TTC549 (cell line): ENCODE data around the gene IRF2BP1.

ENCODE experiments used
- FAIRE-seq: peaks from 2 replicates; lab custom pipeline; 2012; peaks lifted over from hg19 to GRCh38; lab: Jason Lieb, UNC

The IRF2BP1 gene, protein sequence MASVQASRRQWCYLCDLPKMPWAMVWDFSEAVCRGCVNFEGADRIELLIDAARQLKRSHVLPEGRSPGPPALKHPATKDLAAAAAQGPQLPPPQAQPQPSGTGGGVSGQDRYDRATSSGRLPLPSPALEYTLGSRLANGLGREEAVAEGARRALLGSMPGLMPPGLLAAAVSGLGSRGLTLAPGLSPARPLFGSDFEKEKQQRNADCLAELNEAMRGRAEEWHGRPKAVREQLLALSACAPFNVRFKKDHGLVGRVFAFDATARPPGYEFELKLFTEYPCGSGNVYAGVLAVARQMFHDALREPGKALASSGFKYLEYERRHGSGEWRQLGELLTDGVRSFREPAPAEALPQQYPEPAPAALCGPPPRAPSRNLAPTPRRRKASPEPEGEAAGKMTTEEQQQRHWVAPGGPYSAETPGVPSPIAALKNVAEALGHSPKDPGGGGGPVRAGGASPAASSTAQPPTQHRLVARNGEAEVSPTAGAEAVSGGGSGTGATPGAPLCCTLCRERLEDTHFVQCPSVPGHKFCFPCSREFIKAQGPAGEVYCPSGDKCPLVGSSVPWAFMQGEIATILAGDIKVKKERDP

DNA sequence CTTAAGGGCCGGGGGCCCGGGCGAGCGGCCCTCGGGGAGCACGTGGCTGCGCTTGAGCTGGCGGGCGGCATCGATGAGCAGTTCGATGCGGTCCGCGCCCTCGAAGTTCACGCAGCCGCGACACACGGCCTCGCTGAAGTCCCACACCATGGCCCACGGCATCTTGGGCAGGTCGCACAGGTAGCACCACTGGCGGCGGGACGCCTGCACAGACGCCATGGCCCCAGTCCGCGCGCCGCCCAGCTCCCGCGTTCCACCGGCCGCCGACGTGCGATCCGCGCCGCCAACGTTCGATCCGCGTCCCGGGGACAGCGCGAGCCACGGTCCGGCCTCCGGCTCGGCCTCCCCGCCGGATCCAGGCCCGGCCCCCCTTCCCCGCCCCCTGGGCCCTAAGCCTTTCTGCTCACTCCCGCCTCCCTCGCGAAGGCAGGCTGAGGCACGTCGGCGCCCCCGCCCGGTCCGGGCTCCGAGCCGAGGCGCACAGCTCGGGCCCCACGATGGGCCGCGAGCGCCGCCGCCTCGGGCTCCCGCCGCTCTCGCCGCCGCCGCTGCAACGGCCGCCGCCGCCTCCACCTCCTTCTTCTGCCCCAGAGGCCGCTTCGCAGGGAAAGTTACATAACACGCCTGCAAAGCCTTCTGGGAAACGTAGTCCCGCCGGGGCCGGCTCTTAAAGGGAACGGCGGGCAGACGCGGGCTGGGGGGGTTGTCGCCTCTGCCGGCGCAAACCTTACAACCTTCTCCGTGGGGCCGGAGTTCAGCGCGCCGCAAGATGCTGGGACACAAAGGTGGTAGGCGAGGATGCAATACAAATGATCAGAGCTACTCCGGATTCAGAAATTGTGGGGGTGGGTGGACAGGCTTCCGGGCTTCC, at the start of gene IRF2BP1:
Gene IRF2BP1, minus strand, starts transcription at position 586 of the 871 bp plus-strand sequence. Its CDS starts 367 bp downstream, at position 219.
- FAIRE-seq = no peak

DNA sequence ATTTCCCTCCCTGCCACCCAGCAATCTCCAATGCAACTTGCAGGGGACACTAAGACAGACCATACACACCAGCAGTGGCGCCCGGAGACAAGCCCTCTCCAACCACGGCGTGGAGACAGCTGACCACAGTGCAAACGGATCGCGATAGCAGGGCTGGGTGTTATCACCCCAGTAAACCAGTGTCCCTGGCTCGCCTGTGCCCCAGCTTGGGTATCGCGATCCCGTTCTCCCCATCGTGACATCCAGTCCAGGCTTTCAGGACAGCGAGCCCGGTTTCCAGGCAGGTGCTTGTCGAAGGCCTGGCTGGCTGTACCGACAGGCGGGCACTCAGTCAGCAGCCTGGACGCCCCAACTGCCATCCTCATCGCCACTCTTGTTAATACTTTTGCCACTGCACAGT, 49.3 kb upstream of the IRF2BP1 start:
- no peak for FAIRE-seq

DNA sequence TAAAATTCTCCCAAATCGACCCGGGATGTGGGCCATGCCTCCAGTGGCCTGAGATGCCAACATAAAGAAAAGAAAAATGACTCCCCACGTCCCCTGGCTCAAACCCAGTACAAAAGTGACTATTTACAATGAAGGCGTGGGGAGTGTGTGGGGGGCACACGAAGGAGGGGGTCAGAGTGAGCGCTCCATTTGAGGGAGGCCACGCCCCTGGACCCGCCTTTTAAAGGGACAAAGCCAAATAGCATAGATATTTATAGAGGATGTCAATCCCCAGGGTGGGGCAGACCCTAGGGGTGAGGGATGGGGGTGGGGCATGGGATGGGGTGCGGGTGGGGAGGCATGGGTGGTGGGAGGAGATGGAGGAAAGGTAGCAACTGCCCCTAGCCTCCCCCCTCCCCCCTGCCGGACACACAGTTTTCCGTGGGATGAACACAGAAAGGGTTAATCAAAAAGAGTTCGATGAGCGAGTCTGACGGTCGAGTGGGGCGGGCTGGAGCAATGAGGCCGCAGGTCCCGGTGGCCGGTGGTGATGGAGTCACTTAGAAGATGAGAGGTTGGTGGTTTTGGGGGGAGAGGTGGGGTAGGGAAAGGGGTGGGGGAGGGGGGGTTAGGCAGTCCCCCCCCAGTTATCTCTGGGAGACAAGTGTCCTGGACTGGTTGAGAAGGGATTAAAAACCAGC, 48.8 kb upstream of the IRF2BP1 start:
- FAIRE-seq = no peak

DNA sequence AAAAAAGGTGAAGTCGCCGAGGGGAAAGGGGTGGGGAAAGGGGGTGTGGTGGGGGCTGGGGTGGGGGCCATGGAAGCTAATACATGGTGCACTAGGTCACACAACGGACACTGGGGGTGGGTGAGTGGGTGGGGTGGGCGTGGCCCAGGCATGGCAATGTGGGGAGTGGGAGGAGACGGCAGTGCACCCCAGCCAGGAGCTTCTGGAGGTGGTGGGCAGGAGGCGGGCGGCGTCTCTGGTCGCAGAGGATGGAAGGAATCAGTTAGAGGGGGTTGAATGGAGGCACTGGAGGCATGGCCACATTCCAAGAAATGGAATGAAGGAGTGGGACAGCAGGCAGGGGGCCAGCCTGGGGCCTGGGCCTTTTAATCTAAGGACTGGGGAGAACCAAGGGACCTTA, 47.8 kb upstream of the IRF2BP1 start:
- no peak for FAIRE-seq

DNA sequence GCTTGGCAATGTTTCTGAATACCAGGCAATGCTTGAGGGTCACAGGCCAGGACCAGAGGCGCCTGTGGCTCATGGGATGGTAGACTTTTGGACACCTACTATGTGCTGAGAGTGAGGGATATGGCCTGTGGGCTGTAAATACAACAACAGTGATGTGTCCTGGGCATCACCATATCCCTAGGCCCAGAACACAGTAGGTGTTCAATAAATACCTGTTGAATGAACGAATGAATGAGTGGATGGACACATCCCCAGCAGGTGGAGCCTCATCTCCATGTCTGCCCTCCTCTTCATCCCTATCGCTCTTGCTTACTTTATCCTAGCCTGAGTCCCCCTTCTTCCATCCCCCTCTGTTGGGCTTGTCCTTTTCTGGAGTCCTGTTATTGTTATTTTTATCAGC, 45.1 kb upstream of the IRF2BP1 start:
- no peak for FAIRE-seq

DNA sequence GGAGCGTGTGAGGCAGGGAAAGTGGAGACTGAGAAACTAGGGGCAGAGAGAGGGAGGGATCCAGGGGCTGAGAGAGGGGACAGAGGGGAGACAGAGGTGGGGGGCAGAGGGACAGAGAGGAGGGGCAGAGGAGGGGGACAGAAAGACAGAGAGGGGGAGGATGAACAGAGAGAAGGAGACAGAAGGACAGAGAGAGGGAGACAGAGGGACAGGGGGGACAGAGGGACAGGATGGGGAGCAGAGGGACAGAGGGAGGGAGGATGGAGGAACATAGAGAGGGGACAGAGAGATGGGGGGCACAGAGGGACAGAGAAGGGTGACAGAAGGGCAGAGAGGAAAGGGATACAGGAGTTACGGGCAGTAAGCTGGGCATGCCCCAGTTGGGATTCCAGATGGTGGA, 43.3 kb upstream of the IRF2BP1 start:
- no peak for FAIRE-seq

DNA sequence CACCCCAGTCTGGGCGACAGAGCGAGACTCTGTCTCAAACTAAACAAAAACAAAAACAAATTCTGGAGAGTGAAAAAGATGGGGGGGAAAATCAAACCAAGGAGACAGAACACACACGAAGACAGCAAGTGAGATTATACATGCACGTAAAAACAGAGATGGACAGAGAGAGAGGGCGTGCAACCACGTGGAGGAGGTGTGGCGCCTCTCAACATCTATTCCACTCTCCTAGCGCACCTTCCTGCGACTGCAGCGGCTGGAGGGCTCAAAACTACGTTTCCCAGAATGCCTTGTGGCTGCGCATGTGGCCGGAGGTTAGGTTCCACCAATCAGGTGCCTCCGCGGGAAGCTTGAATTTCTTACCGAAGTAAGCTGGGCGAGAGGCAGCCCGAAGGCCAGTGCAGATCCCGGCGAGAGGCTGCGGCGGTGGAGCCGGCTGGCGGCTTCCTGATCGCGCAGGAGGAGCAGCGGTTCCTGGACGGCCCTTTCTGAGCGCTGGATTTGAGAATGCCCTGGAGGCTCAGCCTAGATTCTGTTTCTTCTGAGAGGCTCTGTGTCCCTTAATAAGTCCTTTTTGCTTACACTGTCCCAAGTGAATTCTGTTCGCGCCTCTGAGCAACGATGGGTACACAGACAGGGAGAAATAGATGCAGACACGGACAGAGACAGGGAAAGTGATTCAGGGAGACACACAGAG, 41.8 kb upstream of the IRF2BP1 start:
- peak; percentile 39 for FAIRE-seq

DNA sequence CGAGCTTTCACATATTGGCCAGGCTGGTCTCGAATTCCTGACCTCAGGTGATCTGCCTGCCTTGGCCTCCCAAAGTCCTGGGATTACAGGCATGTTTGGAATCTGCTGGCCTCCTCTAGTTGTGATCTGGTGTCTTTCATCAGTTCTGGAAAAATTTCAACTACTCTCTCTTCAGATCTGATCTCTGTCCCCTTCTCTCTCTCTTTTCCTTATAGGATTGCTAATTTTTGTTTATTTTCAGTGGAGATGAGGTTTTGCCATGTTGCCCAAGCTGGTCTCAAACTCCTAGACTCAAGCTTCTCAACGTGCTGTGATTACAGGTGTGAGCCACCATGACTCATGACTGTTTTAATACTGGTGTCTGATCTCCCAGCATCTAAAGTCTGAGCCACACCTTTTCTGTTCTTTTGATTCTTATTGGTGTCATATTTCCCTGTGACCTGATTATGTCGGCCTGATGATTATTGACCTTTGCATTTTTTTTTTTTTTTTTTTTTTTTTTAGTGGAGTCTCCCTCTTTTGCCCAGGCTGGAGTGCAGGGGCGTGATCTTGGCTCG, 39.0 kb upstream of the IRF2BP1 start:
- FAIRE-seq = no peak

DNA sequence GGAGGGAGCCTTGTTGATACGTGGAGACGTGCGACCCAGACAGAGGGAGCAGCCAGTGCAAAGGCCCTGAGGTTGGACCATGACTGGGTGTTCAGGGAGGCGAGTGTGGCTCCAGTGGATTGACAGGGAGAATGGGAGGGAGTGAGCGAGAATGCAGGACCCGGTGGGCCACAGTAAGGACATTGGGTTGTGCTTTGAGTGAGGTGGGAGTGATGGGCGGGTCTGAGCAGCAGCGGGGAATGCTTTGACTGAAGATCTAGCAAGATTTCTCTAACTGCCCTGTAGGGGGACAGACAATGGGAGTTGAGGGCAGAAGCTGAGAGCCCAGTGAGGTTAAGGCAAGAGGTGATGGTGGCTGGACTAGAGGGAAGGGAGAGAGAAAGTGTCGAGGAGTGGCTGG, 36.3 kb upstream of the IRF2BP1 start:
- no peak for FAIRE-seq

DNA sequence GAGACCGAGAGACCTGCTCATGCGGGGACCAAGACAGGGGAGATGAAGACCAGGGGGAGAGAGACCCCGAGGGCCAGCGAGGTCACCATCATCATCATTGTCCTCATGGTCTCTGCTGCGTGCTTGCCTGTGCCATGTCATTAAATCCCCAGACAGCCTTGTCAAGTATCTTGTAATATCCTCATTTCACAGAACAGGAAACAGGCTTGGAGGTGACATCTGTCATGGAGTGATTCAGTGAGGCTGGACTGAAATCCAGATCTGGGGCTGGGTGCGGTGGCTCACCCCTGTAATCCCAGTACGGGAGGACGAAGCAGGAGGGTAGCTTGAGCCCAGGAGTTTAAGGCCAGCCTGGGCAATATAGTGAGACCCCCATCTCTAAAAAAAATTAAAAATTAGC, 34.5 kb upstream of the IRF2BP1 start:
- no peak for FAIRE-seq

DNA sequence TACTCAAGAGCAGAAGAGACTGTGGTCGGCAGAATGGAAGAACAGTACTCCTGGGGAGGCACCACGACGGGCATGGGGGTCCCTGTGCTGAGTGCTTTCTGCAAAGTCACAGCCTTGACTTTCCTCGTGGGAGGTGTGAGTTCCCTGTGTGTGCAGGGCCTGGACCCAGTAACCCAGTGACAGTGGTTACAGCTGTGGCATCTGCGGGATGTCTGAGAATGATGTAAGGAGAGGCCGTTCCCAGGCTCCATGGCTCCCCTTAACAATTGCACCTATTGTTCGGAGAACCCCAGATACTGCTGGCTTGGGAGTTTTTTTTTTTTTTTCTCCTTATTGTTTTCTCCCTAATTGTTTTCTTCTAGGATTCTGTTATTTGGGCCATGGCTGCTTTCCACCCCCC, 33.7 kb upstream of the IRF2BP1 start:
- FAIRE-seq = no peak

DNA sequence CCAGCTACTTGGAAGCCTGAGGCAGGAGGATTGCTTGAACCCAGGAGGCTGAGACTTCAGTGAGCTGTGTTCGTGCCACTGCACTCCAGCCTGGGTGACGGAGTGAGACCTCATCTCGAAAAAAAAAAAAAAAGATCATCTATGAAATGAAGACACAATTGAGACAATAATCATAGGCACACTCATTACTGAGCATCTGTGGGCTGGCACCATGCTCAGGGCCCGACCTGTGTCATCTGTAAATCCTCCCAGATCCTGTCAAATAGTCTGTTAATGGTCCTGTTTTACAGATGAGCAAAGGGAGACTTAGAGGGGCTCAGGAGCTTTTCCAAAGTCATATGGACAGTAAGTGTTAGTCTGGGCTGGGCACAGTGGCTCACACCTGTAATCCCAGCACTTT, 32.8 kb upstream of the IRF2BP1 start:
- no peak for FAIRE-seq

DNA sequence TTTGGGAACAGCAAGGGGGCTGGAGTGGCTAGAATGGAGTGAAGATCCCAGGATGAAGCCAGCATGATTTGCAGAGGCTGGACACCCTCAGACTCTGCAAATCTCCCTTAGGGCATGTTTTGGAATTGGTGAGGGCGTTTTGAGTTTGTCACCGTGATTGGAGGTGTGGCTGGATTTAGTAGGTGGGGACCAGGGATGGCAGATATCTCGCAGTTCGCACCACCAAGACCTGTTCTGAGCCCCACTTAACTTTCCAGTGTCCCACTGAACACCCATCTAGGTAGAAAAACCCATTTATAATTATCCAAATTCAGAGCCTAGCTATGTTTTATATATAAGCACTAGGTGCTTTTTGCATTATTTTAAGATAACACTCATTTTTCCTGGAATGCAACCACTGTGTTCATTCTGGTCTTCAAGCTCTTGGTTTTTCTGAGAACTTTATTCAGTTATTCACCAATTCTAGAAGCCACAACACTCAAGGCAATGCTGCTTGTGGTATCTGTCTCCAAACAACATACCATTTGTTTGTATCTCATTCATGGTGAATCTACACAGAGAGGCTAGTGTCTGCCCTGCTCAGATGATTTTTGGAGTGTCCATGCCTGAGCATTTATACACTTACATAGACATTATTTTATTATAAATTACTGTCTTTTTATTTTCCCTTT, 31.6 kb upstream of the IRF2BP1 start:
- FAIRE-seq = no peak

DNA sequence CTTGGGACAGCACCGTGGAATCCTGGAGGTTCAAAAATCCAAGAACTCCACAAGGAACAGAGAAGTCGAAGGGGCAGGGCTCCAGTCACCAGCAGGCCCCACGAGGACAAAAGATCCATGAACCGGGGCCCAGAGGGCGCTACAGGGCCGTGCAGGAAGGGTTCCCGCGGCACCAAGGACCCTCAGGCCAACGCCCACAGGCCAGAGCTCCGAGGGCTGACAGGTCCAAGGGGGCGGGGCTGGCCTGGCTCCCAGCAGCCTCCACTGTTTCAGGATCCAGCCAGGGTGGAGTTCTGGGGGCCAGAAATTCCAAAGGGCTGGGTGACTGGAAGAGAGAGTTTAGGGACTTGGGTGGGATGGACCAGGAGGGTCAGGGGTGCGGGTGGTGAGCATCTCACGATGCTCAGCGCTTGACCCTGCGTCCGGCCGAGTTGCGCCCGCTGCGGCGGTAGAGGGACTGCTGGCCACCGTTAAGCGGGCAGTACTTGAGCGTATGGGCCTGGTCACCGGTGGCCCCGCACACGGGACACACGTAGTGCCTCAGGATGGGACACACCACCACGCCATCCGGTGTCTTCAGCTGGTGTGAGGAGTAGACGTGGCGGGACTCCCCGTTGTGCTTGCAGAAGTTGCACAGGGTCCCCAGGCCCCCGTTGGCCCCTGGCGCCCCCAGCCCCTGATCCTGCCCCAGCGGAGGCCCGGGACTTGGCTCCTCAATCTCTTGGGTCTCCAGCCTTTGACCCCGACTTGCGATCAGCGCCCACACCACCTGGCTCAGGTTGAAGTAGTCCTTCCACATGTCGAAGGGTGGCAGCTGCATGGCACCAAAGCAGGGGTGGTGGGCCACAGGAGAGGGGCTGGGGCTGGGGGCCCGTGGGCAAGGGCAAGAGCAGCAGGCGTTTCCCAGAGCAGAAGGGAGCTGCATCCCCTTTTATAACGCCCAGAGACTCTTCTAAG, 28.2 kb upstream of the IRF2BP1 start, which contains the start of gene NANOS2:
Gene NANOS2, minus strand, starts transcription at position 905 of the 957 bp plus-strand sequence. Its CDS starts 85 bp downstream, at position 820.
- no peak for FAIRE-seq

DNA sequence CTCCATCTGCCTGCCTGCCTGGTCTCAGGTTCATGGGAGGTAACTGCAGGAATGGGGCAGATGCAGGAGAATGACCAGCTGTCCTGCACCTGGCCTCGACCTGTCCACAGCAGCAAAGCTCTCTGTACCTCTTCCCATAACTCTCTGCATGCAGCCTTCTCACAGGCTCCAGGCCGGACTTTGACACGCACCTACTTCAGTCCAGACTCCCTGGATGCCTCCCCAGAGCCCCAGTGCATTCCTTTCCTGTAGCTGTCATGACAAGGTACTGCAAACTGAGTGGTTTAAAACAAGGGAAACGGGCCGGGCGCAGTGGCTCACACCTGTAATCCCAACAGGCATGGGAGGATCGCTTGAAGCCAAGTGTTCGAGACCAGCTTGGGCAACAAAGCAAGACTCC, 25.4 kb upstream of the IRF2BP1 start:
- FAIRE-seq = no peak

DNA sequence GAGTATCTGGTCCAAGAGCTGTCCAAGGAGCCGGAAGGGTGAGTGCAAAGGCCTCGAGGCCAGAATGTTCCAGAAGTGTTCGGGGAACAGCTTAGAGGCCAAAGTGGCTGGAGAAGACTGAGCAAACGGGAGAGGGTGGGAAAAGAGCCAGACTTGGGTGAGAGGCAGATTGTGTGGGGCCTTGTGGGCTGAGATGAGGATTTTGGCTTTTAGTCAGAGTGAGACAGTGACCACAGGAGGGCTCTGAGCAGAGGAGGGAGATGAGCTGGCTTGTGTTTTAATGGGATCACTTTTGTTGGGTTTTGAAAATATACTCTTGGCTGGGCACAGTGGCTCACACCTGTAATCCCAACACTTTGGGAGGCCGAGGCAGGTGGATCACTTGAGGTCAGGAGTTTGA, 23.0 kb upstream of the IRF2BP1 start:
- FAIRE-seq = no peak

DNA sequence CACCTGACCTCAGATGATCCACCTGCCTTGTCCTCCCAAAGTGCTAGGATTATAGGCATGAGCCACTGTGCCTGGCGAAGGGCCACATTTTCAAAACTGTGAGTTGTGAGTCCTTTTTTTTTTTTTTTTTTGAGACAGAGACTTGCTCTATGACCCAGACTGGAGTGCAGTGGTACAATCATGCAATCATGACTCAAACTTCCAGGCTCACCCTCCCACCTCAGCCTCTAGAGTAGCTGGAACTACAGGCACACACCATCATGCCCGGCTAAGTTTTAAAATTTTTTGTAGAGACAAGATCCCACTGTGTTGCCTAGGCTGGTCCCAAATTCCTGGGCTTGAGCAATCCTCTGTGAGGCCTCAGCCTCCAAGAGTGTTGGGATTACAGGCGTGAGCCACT, 20.3 kb upstream of the IRF2BP1 start:
- FAIRE-seq = no peak

DNA sequence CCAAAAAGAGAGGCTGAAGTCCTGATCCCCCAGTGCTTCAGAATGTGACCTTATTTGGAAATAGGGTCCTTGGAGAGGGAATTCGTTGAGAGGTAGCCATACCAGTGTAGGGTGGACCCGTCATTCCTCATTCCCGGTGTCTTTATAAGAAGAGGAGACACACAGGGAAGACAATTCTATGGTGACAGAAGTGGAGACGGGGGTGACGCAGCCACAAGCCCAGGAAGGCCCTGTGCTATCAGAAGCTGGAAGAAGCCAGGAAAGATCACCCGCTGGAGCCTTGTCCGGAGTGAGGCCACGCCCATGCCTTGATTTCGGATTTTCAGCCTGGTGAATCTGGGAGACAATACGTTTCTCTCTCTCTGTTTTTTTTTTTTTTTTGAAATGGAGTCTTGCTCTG, 19.1 kb upstream of the IRF2BP1 start:
- no peak for FAIRE-seq
